Testis (tissue), 3 donors: ENCODE data around the gene RIPOR2. TPM values are rescaled to one million over a fixed set of nuclear protein-coding genes. Genes with fewer than 3 reads are reported as not detected.
"Not testable (repeated sequence)": the region's sequence is repeated elsewhere in the genome, so short reads cannot be mapped to it uniquely, and the experiment has no call there.

ENCODE experiments used
- DNase-seq: peaks from one replicate; pipeline ENCODE4 v3.0.0-alpha.2; 2019
- H3K27ac ChIP-seq, 2 donors: fragments of 200-600 bp; sonication (generic); one replicate each; pipeline ENCODE4 v1.5.1; 2019
- H3K27me3 ChIP-seq: fragments of 200-600 bp; sonication (generic); one replicate; pipeline ENCODE4 v1.5.1; 2019
- H3K36me3 ChIP-seq: fragments of 200-600 bp; sonication (generic); one replicate; pipeline ENCODE4 v1.5.1; 2017; ENCODE audit warnings: low read depth; ENCODE audit errors: missing control alignments
- H3K4me1 ChIP-seq: fragments of 200-600 bp; sonication (generic); one replicate; pipeline ENCODE4 v1.5.1; 2019
- H3K4me3 ChIP-seq, 2 donors: fragments of 200-600 bp; sonication (generic); one replicate each; pipeline ENCODE4 v1.5.1; 2017 to 2019
- H3K9me3 ChIP-seq: fragments of 200-600 bp; sonication (generic); one replicate; pipeline ENCODE4 v1.5.1; 2017
- POLR2A ChIP-seq: fragments of 450-650 bp; IDR thresholded peaks from one replicate; pipeline ENCODE4 v1.6.1; 2017; ENCODE audit warnings: antibody characterized with exemption, mild to moderate bottlenecking, moderate library complexity
- WGBS, 2 donors: methylation state at CpG; one replicate each; pipeline ENCODE4 v1.1.5; 2018; 5-methylcytosine and 5-hydroxymethylcytosine counted together
- intact Hi-C: fragments of 100-400 bp; cut with DNase I; formaldehyde crosslinking; loops from one replicate; pipeline ENCODE4 v1.15.1; 2023; ENCODE audit warnings: low total_unique reads
- polyA plus RNA-seq: library from polyadenylated mRNA; stranded (reverse); fragments of 350-450 nt; fragmentation: Illumina TruSeq; extraction: RNeasy Lipid Tissue Mini Kit (QIAGEN cat#74804); gene quantifications from one replicate; pipeline ENCODE4 v1.2.3, GENCODE V29; 2014; ENCODE audit warnings: low read depth, low replicate concordance; ENCODE audit not compliant: insufficient read depth
- total RNA-seq, 2 donors: library from RNA; depleted of rRNA; stranded (reverse); fragments of >200 nt; gene quantifications; one replicate each; pipeline ENCODE4 v1.2.3, GENCODE V29; 2016
- TF ChIP-seq, protein P1 (sequence below), 3 experiments: fragments of 450-650 bp in 2 of 3; fragments of 200-600 bp in 1 of 3; sonication (generic) in 1 of 3; IDR thresholded peaks; one replicate each; pipeline ENCODE4 v1.5.1; 2016 to 2019; ENCODE audit warnings: antibody characterized with exemption in 3 of 3, mild to moderate bottlenecking in 2 of 3, moderate library complexity in 1 of 3

The RIPOR2 gene
- total and polyA plus RNA-seq, 3 donors from 2014 or later = 3.7 to 15.1 (median 10.0) TPM

DNA sequence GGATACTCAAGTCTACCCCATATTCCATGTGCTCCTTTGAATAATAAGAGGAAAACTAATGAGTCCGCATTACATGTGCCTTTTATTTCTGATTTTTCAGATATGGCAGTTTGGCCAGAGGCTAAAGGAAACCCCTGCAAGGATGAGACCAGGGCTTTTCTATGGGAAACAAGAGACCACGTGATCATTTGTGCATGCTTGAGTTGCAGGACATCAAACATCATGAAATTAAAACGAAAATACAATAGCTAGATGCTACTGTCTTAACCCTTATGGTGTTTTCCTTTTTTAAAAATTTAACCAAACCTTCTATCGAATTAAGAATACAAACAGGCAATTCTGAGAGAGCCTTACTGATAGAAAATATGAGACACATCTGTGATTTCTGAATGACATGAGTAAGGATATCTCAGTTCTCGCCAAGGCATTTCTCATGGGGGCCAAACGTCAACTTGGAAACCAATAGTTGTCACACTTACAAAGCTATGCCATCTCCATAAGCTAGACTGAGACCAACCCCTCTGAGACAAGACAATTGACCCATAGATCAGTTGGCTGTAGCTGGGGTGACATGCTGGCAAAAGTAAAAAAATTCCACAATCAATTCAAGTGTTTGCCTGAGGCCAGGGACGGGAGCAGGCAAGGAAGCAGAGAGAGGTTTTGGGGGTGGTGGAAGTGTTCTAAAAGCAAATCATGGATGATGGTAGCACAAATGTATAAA is 52.8 kb downstream of the RIPOR2 start:
- H3K4me1 ChIP-seq = no peaks in the 10 kb centered on the region
- TF ChIP-seq, protein P1, sequence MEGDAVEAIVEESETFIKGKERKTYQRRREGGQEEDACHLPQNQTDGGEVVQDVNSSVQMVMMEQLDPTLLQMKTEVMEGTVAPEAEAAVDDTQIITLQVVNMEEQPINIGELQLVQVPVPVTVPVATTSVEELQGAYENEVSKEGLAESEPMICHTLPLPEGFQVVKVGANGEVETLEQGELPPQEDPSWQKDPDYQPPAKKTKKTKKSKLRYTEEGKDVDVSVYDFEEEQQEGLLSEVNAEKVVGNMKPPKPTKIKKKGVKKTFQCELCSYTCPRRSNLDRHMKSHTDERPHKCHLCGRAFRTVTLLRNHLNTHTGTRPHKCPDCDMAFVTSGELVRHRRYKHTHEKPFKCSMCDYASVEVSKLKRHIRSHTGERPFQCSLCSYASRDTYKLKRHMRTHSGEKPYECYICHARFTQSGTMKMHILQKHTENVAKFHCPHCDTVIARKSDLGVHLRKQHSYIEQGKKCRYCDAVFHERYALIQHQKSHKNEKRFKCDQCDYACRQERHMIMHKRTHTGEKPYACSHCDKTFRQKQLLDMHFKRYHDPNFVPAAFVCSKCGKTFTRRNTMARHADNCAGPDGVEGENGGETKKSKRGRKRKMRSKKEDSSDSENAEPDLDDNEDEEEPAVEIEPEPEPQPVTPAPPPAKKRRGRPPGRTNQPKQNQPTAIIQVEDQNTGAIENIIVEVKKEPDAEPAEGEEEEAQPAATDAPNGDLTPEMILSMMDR (IDR thresholded peaks at IDR 0.05) = no peak
- no peak for TF ChIP-seq POLR2A
- DNase-seq = no peak
- no peaks in the 10 kb centered on the region for H3K36me3 ChIP-seq
- 82 to 91% methylated on average over 7 of the region's 7 CpGs for WGBS, 2 donors
- H3K4me3 ChIP-seq = no peak overlapping the region
- intact Hi-C loops = no loop called here
- no peak overlapping the region for H3K27ac ChIP-seq
- H3K9me3 ChIP-seq = no peaks in the 10 kb centered on the region
- H3K27me3 ChIP-seq = no peaks in the 10 kb centered on the region

DNA sequence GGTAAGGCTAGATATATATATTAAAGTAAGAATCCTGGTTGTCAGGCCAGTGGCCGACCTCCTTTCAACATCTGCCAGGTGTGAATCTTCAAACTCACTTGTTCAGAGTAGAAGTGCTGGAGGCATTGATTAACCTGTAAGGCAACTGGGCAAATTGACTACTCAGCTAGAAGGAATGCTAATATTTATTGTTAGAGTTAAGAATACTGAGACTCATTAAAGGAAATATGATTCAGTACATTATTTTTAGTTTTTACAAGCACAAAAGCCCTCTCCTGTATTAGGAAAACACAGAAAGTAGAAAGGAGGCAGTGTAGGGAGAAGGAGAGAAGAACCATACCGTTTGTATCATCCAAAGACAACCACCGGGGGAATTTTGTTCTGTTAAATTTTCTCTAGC is 53.5 kb downstream of the RIPOR2 start:
- Histone ChIP-seq H3K27me3 (no peaks in the 10 kb centered on the region), H3K4me3 (no peak overlapping the region), H3K9me3 (no peaks in the 10 kb centered on the region), H3K4me1 (no peaks in the 10 kb centered on the region), H3K36me3 (no peaks in the 10 kb centered on the region), H3K27ac (no peak overlapping the region)
- intact Hi-C loops = no loop called here
- no peak for DNase-seq
- TF ChIP-seq, protein P1 (IDR thresholded peaks at IDR 0.05) = no peak
- no peak for TF ChIP-seq POLR2A
- 83 to 86% methylated on average over 3 of the region's 3 CpGs for WGBS, 2 donors

DNA sequence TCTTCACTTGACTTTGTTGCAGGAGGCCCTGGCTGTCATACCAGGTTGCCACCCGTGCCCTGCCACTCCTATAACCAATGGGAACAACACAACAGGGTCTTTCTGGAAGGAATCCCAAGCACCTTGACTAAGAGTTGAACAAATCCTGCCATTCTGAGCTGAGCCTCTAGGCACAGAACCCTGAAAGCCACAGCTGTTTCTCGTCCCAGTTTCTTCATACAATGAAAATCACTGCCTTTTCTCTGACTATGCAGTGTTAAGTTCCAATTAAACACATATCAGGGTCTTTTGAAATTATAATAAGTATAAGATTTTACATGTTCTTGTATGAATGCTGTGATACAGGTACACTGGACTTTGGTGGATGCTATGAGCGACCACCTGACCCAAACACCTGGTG is 54.4 kb downstream of the RIPOR2 start:
- 95 to 98% methylated on average over 3 of the region's 3 CpGs for WGBS, 2 donors
- no peak overlapping the region for H3K27ac ChIP-seq
- no peak for DNase-seq

DNA sequence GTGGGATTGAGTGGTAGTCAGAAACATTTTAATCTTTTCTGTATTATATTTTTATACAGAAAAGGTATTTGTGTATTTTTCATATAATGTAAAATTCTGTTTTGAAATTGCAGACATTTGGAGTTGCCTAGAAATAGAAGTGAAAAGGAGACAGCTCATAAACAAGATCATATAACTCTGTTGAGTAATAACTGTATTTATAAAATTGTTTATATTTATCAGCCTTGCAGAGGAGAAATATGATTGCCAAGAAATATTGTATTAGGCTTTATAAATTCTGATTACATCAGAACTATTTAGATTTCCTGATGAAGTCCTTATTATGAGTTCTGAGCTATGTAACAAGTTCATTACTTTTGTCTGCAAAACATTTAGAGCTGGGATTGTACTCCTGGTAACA is 55.3 kb downstream of the RIPOR2 start:
- intact Hi-C loops = no loop called here
- Histone ChIP-seq H3K27ac (no peak overlapping the region), H3K9me3 (no peaks in the 10 kb centered on the region), H3K4me3 (no peak overlapping the region), H3K36me3 (no peaks in the 10 kb centered on the region), H3K4me1 (no peaks in the 10 kb centered on the region), H3K27me3 (no peaks in the 10 kb centered on the region)
- no peak for TF ChIP-seq POLR2A
- TF ChIP-seq, protein P1 (IDR thresholded peaks at IDR 0.05) = no peak
- DNase-seq = no peak

More for the DNA sequence above, 54.4 kb downstream of the RIPOR2 start:
- Histone ChIP-seq H3K36me3 (no peaks in the 10 kb centered on the region), H3K9me3 (no peaks in the 10 kb centered on the region), H3K4me1 (no peaks in the 10 kb centered on the region), H3K4me3 (no peak overlapping the region), H3K27me3 (no peaks in the 10 kb centered on the region)
- no peak for TF ChIP-seq POLR2A
- TF ChIP-seq, protein P1 (IDR thresholded peaks at IDR 0.05) = no peak
- intact Hi-C loops = no loop called here

DNA sequence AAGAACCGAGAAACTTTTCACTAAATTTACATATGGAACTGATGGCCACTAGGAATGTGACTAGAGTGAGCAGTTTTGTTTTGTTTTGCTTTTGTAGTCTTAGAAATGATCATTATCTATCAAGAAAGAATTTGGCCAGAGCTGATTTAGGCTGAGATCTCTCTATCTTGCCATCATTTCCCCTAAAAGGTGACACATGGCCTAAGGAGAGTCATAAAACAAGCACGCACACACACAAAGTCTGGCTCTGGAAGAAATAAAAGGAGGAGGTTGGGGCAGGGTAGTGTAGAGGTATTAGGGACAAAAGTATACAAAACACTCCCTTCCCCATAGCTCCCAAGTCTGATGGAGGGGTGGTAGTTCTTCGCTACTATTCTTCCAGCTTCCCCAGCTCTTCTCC is 56.4 kb downstream of the RIPOR2 start:
- no peak for DNase-seq
- H3K9me3 ChIP-seq = no peaks in the 10 kb centered on the region
- intact Hi-C loops = no loop called here
- no peak for TF ChIP-seq POLR2A
- TF ChIP-seq, protein P1 (IDR thresholded peaks at IDR 0.05) = no peak
- no peaks in the 10 kb centered on the region for H3K36me3 ChIP-seq
- H3K27ac ChIP-seq = no peak overlapping the region
- H3K27me3 ChIP-seq = no peaks in the 10 kb centered on the region
- no peaks in the 10 kb centered on the region for H3K4me1 ChIP-seq
- H3K4me3 ChIP-seq = no peak overlapping the region
- whole genome bisulfite sequencing, 2 donors = 87 to 94% methylated on average over 3 of the region's 3 CpGs

DNA sequence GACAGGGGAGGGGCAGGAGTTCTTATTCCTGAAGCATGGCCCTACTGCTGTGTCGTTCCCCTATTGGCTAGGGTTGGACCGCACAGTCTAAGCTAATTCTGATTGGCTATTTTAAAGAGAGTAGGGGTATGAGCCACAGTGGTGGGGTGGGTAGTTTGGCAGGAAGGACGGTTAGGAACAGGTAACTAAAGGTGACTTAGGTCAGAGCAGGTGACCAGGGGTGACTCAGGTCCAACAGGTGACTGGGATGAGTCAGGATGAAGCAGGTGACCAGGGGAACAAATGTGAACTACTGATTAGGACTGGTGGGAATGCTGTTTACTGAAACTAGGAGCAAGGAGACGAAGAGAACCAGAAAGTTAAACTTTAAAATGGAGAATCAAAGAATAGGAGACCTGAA is 58.0 kb downstream of the RIPOR2 start:
- H3K4me1 ChIP-seq, DNase-seq, H3K36me3 ChIP-seq, H3K4me3 ChIP-seq, intact Hi-C loops, H3K27me3 ChIP-seq, H3K27ac ChIP-seq, H3K9me3 ChIP-seq: not testable (repeated sequence)
- WGBS, 2 donors = 93 to 96% methylated on average over 4 of the region's 4 CpGs
